Embryonic facial prominence (tissue), 1 donor: Measurements from ENCODE around the gene CNNM1.
A peak's percentile ranks its signal among the peaks of the same experiment; 100 is the strongest.

Experiments used
- DNase-seq: peaks from one replicate; pipeline ENCODE4 v3.0.0-alpha.2; 2016; ENCODE audit errors: extremely low spot score

Gene CNNM1

DNA sequence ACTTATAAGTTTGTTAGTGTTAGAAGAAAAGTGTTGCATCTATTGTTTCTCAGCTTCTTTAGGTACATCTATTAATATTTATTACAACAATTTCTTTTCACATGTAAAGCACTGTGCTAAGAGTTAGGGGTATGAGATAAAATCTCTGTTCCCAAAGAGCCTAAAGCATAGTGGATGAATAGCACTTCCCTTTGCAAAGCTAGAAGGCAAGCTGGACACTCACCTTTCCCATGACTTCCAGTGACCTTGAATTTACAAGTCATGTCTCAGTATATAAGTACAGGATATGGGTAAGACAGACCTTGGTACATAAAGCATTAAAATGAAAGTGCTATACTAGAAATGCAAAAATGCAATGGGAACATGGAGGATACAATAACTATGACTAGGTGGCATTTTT lies 8.7 kb downstream of the CNNM1 start:
- DNase-seq, result no peak

DNA sequence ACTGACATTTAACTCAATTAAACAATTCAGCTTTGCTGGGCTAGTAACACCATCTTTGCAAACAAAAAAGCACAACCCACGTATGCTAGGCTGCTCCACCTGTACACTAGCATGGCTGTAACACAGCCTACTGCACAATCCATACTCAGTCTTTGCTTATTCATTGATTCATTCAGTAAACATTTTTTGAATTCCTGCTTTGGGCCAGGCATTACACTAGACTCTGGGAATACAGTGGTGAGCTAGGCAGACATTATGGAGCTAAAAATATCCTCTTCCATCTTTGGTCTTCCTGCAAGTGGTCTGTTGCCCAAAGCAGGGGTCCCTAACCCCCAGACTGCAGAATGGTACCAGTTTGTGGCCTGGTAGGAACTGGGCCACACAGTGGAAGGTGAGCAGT lies 9.9 kb downstream of the CNNM1 start:
- DNase-seq, result no peak

DNA sequence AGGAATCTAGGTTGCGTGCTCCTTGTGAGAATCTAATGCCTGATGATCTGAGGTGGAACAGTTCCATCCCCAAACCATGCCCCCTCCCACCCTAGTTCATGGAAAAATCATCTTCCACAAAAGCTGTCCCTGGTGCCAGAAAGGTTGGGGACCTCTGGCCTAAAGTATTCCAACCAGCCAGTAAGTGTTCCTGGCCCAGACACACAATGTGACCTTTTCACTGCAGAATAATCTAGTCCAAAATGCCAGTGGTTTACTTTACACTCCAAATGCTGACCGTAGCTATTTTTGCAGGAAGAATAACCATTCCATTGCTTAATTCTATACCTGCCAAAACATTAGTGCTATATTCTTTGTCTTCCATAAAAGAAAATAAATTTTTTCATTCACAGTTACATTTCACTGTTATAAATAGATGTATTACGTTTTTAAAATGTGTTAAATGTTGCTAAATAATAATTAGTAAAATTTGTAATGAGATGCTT lies 10.4 kb downstream of the CNNM1 start:
- no peak for DNase-seq

DNA sequence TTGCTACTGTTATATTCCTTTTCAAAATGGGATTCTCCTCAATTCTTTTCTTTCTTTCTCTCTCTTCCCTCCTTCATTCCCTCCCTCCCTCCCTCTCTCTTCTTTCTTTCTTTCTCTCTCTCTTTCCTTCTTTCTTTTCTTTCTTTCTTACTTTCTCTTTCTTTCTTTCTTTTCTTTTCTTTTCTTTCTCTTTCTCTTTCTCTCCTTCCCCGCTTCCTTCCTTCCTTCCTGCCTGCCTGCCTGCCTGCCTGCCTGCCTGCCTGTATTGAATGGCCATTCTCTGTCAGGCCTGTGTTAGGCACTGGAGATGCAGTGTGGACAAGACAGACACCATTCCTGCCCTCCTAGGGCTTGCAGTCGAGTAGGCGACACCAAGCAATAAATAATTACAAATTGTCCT lies 11.5 kb downstream of the CNNM1 start:
- no peak for DNase-seq

DNA sequence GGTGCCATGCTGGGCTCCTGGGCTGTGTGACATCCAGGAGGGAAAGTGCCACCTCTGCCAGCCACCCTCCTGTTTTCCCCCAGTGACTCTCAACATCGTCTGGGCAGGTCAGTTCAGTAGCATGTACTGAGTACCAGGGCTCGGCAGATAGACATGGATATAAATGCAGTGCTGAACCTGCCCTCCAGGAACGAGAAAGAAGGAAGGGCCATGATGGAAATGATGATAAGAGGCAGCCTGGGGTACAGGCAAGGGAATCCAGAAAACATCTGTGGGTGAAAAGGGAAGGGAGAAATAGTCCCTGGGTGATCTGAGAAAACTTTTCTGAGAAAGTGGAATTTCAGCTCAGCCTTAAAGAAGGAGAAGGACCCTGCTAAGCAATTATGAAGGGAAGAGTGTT lies 12.1 kb downstream of the CNNM1 start:
- no peak for DNase-seq

DNA sequence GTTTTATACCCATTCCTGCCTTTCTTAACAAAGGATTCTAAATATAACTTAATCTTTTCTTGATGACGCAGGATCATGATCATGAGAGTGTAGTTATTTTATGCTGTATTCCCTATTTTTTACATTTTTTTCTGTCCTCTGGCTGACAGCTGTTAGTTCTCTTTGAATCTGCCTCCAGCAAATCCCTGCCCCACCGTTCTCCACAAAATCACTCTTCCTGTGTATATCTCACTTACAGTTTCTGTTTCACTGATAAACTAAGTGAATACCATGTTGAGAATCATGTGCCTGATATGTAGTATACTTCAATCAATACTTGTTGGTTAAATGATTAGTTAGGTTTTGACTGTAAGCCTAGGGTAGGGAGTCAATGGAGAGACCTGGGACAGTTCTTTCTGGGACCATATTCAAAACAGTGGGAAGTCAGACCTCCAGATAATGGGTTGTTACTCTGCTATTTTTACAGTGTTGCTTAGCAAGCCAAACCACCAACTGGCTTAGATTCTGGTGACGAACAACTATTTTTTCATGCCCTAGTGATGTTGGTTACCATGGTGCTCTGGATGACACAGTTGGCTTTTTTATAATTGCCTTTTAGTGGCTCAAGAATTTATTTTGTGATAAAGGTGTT lies 12.8 kb downstream of the CNNM1 start:
- no peak for DNase-seq

DNA sequence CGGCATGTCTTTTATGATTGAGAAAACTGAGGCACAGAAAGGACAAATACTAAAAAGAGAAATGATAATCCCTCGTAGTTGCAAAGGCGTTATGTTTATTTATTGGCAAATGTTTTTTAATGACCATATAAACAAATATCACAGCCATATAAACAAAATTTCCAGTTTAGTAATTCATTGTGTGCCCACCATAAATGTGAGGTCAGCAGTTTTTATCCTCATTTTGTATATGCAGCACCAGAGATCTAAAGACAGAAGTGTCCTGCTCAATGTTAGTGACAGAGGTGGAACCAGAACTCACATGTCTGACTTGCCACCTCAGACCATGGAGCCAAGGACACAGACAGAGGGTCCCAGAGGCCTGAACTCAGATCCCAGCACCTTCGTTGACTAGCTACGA lies 14.1 kb downstream of the CNNM1 start:
- no peak for DNase-seq

DNA sequence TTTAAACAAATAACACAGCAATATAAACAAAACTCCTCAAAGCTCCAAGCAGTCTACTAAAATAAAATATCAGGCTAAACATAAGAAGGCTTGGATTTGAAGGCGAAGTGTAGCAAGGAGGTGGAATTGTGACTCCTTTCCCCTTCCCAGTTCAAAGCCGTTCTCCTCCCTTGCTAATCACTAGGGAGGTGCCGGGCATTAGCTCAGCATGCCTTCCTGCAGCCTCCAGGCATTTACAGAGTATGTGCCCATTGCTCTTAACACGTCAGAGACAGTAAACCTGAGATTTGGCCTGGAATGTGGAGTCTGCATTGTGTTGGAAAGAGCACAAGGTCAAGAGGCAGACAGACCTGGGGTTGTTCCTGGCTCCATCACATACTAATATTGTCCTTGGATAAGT lies 15.6 kb downstream of the CNNM1 start:
- no peak for DNase-seq

DNA sequence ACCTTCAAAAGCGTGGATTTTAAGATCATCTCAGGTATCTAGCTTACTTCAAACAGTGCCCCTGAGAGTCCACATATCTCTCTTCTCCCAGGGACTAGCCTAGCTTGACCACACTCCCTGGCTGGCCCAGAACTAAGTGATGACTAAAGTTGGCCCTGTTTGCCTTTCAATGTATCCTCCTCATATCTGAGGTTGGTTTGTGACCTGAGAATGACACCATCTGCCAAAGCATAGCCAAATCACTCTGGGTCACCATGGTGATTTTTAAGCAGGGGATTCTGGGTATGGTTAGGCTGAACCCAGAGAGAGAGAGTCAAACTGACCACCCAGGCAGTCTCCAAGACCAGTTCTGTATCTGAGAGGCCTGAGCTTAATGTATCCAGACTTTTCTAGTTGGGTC lies 16.2 kb downstream of the CNNM1 start:
- no peak for DNase-seq

DNA sequence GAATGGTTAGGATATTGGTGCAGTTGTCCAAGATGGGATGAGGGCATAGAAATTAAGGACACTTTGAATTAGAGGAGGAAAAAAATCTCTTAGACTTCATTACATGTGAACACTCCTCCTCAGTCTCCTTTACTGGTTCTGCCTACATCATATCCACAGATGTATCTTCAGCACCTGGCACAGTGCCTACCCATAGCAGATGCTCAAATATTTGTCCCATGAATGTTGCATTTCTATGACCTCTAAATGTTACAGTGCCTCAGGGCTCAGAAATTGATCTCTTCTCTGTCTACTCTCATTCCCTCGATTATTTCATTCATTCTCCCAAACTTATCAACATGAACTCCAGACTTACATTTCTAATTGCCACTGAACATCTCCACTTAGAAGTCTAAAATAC lies 17.1 kb downstream of the CNNM1 start:
- no peak for DNase-seq

DNA sequence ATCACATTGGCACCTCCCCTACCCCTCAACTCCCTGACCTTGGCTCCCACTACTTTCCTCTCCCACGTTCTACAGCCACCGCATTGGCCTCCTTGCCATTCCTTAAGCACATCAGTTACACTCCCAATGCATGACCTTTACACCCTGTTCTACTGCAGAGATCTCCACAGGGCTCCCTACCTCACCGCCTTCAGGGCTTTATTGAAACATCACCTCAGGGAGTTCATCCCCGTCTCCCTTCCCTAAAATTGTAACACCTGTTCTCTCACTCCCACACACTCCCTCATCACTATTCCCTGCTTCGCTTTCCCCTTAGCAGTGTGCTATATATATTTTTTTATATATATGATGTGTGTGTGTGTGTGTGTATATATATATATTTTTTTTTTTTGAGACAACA lies 18.5 kb downstream of the CNNM1 start:
- no peak for DNase-seq

DNA sequence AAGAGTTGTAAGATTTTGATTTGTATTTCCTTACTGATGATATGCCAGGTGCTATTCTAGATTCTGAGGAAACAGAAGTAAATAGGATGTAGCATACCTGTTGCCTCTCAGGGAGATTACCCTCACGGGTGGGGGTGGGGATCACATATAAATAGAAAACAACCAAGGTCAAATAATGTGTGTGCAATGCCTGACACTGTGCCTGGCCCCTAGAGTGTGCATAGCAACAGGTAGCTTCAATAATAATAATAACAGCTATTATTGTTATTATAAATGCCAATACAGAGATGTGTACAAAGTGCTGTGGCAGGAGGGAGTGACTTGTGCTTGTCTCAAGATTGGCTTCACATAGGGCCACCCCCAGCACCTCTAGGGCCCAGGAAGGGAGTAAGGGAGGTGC lies 24.0 kb downstream of the CNNM1 start:
- no peak for DNase-seq

DNA sequence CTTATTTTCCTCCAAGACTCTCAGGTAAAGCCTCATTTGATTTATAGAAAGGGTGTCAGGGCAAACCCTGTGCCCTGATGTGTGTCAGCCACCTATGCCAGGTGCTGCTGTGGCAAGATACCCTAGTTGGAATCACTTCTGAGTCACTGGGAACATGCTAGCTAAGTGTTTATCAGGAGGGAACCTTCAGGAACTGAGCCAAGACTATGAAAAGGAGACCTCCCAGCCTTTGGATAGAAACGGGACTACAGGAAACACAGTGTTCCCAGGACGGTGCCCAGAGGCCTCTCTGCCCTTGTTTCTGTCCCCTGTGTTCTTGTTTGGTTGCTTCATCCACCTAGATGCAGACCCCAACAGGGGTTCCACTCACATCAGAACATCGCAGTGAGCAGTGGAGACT lies 28.5 kb downstream of the CNNM1 start:
- DNase-seq, result no peak

DNA sequence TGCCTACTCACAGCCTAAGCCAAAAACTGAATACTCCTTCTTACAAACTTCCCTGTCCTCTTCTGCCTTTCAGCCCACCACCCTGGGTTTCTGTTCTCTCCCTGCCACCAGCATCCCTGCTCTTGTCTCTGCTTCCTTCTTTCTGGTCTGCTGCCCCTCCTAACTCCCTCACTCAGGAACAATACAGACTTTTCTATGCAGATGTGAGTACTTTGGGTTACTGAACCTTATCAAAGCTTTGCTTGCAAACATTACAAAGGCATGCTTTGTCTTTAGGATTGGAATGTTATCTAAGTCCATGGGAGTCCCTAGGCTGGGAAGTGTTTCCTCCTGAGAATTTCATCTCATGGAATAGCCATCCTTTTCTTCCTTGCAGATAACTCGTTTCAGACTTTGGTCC lies 28.9 kb downstream of the CNNM1 start:
- DNase-seq, result no peak

DNA sequence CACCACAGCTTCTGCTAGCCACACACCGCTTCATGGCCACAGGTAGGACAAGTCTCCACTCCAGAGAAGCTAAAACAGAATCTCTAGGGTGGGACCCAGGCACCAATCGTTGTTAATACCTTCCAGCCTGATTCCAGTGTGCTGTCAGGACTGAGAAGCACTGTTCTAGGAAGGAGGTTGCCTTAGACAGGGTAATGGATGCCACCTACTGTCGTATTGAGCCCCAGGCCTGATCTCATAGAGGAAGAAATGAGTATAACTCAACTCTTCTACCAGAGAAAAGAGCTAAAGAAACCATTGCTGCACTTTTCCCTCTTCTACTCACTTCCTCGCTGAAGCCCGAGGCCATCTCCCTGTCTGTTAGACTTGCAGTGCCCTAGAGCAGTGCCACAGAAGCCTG lies 31.8 kb downstream of the CNNM1 start:
- no peak for DNase-seq

DNA sequence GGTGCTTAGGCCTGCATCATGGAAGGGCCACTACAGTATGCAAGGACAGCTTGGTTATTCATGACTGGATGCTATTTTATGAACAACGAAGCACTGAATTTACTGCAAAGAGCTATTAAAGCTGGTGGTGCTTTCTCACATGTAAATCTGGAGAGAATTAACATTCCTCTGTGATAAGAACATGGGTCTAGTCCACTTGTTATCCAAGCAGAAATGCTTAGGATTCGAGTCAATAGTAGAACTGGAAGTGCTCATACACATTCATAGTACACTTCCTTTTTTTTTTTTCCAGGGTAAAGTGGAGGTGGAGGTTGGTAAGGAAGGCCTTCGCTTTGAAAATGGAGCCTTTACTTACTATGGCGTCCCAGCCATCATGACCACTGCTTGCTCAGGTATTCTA lies 35.0 kb downstream of the CNNM1 start:
- DNase-seq, result no peak

DNA sequence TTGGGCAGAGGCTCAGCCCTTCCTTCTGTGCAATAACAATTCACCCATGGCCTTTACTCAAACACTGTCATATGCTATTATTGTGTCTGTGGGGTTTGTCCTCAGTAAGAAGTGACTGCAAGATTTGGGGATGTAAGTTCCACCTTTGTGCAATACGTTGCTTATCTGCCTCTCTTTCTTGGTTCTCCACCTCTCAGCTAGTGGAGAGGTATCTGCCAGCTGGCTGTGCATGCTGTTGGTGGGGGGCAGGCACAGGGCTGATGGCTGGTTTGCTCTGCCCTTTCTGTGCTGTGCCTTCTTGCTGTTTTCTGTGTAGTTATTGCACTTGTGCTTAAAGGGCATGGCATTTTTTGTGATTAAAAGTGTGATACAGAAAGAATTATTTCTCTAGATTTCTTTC lies 36.2 kb downstream of the CNNM1 start:
- no peak for DNase-seq

DNA sequence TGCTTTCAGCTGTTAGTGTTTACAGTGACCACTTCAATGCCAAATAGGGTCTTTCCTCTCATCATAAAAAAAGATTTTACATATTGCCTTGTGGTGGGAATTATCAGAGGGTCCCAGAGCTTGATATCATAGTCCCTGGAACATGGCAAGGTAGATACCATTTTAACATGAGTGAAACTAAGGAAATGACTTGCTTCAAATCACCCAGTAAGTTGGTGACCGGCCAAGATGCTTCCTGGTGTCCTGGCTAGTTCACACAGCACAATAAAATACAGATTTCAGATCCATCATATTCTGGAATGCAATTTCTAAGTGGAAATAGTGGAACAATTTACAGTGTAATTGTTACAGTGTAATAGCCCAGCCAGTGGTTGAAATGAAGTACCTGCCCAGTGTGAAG lies 36.6 kb downstream of the CNNM1 start:
- no peak for DNase-seq

DNA sequence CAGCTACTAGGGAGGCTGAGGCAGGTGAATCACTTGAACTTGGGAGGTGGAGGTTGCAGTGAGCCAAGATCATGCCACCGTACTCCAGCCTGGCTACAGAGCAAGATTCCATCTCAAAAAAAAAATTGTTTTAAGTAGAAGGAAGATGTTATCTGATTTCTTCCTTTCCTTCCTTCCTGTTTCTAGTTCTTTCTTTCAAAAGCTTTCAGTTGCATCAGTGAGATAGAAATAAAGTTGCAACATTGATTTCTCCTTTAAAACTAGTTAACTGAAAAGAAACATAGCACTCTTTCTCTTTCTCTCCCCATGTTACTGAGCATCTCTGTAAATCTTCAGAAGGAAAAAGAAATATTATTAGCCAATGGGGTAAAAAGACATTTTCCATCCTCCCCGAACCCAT lies 37.5 kb downstream of the CNNM1 start:
- no peak for DNase-seq

DNA sequence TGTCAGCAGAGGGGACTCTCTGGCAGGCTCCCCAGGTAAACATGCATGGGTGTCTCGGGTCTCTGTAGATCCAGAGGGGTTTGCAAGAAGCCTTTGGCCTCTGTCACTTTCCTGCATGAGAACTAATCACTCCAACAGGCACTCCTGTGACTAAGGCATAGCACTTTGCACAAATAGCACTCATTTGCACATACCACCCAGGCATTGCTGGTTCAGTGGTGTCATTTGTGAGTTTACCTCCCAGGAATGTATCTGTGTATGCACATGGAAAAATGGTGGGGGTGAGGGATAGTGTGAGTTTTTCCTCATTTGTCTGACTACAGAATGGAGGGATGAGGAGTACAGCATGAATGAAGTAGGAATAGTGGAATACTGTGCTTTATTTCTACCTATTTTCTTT lies 39.5 kb downstream of the CNNM1 start:
- DNase-seq, result no peak

DNA sequence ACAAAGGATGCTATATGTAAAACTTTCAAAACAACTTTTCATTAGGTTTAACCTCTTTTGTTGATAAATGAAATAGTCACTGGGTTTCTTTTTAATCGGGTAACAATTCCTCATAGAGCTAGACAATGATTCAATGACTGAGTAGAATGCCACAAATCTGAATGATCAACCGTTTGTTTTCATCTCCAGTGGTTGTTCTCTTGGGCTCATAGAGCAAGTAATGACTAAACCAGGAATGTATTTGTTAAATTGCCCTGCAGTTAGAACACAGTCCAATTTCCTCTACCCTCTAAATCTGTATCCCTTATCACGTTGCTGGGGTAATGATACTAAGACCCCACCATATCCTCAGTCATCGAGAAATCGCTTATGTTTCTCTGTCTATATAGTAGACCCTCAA lies 40.0 kb downstream of the CNNM1 start:
- DNase-seq, result no peak

DNA sequence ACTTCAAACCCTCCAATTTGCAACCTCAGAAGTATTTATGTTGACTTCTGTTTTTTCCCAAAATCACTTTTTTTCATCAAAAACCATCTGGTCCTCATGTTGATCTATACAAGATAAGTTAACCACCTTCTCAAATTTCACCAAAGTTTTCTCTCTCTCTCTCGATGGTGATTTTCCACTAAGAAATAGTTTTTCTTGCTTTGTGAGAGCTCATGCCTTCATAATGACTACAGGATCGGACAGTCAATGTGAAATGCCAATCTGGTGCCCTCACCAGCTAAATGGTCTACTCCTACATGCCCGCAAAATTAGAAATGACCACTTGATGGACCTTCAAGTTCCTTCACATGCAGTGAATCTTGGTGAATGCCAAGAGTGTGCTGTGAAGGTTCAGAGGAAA lies 40.4 kb downstream of the CNNM1 start:
- no peak for DNase-seq

DNA sequence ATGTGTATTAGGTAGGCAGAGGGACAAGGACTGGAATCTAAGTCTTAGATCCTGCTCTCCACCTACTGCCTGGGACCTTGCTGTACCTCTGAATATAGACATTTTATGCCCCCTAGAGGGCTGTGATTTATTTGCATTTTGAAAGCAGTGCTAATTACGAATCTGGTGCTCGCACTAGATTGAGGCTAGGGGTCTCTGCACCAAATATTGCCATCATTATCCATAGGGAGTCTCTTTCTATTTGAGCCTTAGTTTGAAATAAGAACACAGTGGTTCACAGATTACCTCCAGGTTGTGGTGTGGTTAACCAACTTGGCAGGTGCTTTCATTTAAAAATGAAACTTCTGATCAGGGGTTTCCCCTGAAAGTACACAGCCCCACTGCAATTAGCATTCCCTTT lies 41.8 kb downstream of the CNNM1 start:
- no peak for DNase-seq

DNA sequence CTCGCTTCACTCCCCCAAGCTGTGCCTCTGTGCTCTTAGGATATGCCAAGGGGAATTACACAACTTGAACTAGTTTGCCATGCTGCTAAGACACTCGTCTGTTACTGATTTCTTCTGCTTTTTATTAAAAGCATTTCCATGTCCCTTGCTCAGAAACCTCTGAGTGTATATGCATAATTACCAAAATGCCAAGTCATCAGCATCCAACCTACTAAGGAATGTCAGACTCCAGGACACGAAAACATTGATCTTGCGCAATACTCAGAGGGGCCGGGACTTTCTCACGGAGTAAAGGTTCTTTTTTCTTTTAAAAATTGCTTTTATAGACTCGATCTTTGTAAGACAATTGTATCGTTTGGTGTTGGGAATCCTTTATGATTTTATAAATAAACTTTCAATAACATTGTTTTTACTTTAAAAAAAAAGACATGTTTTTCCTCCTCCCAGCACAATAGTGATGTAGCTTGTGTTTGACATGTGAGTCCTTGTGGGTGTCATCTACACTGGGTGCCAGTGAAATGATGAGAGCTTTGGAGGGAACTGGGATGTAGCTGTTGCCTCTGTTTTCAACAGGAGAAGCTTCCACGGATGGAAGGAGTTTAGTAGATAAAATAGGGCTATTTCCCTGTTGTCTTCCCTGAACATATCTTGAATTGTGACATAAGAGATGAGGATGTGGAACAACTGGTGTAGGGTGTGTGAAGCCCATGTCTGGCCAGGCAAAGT lies 43.6 kb downstream of the CNNM1 start:
- DNase-seq, result peak; percentile 45
